ENCODE results near the gene SNX1. TPM values are rescaled to one million over a fixed set of nuclear protein-coding genes. Genes with fewer than 3 reads are reported as not detected.
"Not testable (repeated sequence)": the region's sequence is repeated elsewhere in the genome, so short reads cannot be mapped to it uniquely, and the experiment has no call there.

The SNX1 gene
- total and polyA plus RNA-seq, 2 donors (not counting 1 experiment from before 2014, with no cell fraction given): 87.9 to 152 TPM

- CTCF ChIA-PET: interaction anchor here (0.6 to 1.4 kb wide), 3 partner anchors 17 to 119 kb away, joined by 3 to 4 read pairs (median 3); no protein-coding TSS in a partner anchor
- H3K27me3 Mint-ChIP-seq: not testable (repeated sequence)
Observed at GRCh38 chr15:64053674-64054073, 42.1 kb upstream of the SNX1 start.

DNA sequence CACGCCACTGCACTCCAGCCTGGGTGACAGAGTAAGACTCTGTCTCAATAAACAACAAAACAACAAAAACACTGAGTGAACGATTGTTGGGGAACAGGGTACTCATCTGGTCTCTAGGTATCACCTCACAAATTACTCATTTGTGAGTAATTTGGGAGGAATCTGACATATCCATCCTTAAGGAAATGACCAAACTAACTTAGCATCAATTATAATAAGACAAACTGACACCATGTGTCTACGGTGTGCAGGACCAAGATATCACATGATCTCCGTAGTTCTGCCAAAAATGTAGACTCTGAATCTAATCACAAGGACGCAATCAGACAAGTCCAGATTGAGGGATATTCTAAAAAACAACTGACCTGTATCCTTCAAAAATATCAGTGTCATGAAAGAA is 37.5 kb upstream of the SNX1 start:
- TF ChIP-seq CTCF (IDR thresholded peaks at IDR 0.05) (no peak), EZH2 (IDR thresholded peaks at IDR 0.05; ENCODE audit: borderline replicate concordance, insufficient read depth, low read depth, low read length, poor library complexity, severe bottlenecking) (no peak)
- H3K9ac ChIP-seq (ENCODE audit: low read length): no peak overlapping the region
- H3K4me1 ChIP-seq (ENCODE audit: control insufficient read depth in 2 of 2, insufficient read depth in 2 of 2, low read length in 2 of 2): no peaks in the 10 kb centered on the region
- H2AFZ ChIP-seq (ENCODE audit: insufficient read depth, low read depth, low read length, poor library complexity, severe bottlenecking): no peak overlapping the region
- no peak overlapping the region for H3K4me3 ChIP-seq (ENCODE audit: control extremely low read depth in 1 of 5, extremely low read depth in 1 of 5, insufficient read depth in 1 of 5, low read depth in 2 of 5, low read length in 4 of 5)
- H3K27me3 Mint-ChIP-seq: no peaks in the 10 kb centered on the region
- no peak overlapping the region for H3K4me3 Mint-ChIP-seq
- no peaks in the 10 kb centered on the region for H3K27me3 ChIP-seq (replicated peaks in 1 of 4; ENCODE audit: control extremely low read depth in 1 of 4, control insufficient read depth in 3 of 4, insufficient read depth in 4 of 4, low read length in 3 of 4)
- H3K36me3 ChIP-seq (replicated peaks in 1 of 2; ENCODE audit: control extremely low read depth in 1 of 2, control insufficient read depth in 1 of 2, extremely low read depth in 1 of 2, insufficient read depth in 2 of 2, low read length in 1 of 2): no peaks in the 10 kb centered on the region
- H3K9me3 Mint-ChIP-seq (ENCODE audit: insufficient read depth): no peaks in the 10 kb centered on the region
- ChIA-PET CTCF (no interaction called here), POLR2A (no interaction called here)
- 83% methylated on average over 1 of the region's 5 CpGs for WGBS (ENCODE audit: insufficient coverage)
- H3K4me1 Mint-ChIP-seq: no peaks in the 10 kb centered on the region
- no peaks in the 10 kb centered on the region for H4K20me1 ChIP-seq (ENCODE audit: control insufficient read depth, insufficient read depth, low read length, poor library complexity, severe bottlenecking)
- H3K27ac ChIP-seq (ENCODE audit: low read length in 2 of 2): no peak overlapping the region
- H3K79me2 ChIP-seq (ENCODE audit: control insufficient read depth, insufficient read depth, low read length): no peaks in the 10 kb centered on the region
- intact Hi-C loops (cut with micrococcal nuclease): no loop called here
- DNase-seq (no peak), ATAC-seq (ENCODE audit: low read depth) (no peak)
- H3K27ac Mint-ChIP-seq: no peak overlapping the region
- peaks cover 0 to 8% (median 0%) of the 10 kb centered on the region in 3 donors for H3K9me3 ChIP-seq (ENCODE audit: control extremely low read depth in 1 of 3, control insufficient read depth in 2 of 3, insufficient read depth in 1 of 3, low read length in 2 of 3)
- H3K4me2 ChIP-seq (replicated peaks; ENCODE audit: low read depth, low read length, poor library complexity, severe bottlenecking): no peak overlapping the region

More at GRCh38 chr15:64053674-64054073, 42.1 kb upstream of the SNX1 start:
- DNase-seq; H3K4me3 ChIP-seq (ENCODE audit: control extremely low read depth in 1 of 5, extremely low read depth in 1 of 5, insufficient read depth in 1 of 5, low read depth in 2 of 5, low read length in 4 of 5); H3K27me3 ChIP-seq (replicated peaks in 1 of 4; ENCODE audit: control extremely low read depth in 1 of 4, control insufficient read depth in 3 of 4, insufficient read depth in 4 of 4, low read length in 3 of 4); H3K36me3 ChIP-seq (replicated peaks in 1 of 2; ENCODE audit: control extremely low read depth in 1 of 2, control insufficient read depth in 1 of 2, extremely low read depth in 1 of 2, insufficient read depth in 2 of 2, low read length in 1 of 2); H4K20me1 ChIP-seq (ENCODE audit: control insufficient read depth, insufficient read depth, low read length, poor library complexity, severe bottlenecking); H3K4me3 Mint-ChIP-seq; H3K27ac ChIP-seq (ENCODE audit: low read length in 2 of 2); POLR2A ChIA-PET; H2AFZ ChIP-seq (ENCODE audit: insufficient read depth, low read depth, low read length, poor library complexity, severe bottlenecking); H3K9ac ChIP-seq (ENCODE audit: low read length); H3K79me2 ChIP-seq (ENCODE audit: control insufficient read depth, insufficient read depth, low read length); H3K9me3 Mint-ChIP-seq (ENCODE audit: insufficient read depth); H3K9me3 ChIP-seq (ENCODE audit: control extremely low read depth in 1 of 3, control insufficient read depth in 2 of 3, insufficient read depth in 1 of 3, low read length in 2 of 3); H3K27ac Mint-ChIP-seq; H3K4me2 ChIP-seq (replicated peaks; ENCODE audit: low read depth, low read length, poor library complexity, severe bottlenecking); ATAC-seq (ENCODE audit: low read depth); intact Hi-C loops (cut with micrococcal nuclease): not testable (repeated sequence)
- H3K4me1 Mint-ChIP-seq: peaks cover 11% of the 10 kb centered on the region
- 85% methylated on average over 6 of the region's 12 CpGs for WGBS (ENCODE audit: insufficient coverage)
- peaks cover 14 to 22% of the 10 kb centered on the region in 2 donors for H3K4me1 ChIP-seq (ENCODE audit: control insufficient read depth in 2 of 2, insufficient read depth in 2 of 2, low read length in 2 of 2)

DNA sequence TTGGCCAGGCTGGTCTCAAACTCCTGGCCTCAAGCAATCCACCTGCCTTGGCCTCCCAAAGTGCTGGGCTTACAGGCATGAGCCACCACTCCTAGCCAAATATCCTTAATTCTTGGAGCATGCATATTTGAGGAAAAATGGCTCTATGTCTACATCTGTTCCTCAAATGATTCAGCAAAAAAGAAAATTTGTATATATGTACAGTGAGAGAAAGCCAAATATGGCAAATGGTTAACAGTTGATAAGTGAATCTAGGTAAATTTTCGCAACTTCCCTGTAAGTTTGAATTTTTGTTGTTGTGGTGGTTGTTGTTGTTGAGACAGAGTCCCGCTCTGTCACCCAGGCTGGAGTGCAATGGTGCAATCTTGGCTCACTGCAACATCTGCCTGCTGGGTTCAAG is 36.7 kb upstream of the SNX1 start:
- H3K9me3 Mint-ChIP-seq (ENCODE audit: insufficient read depth); H3K27me3 ChIP-seq (replicated peaks in 1 of 4; ENCODE audit: control extremely low read depth in 1 of 4, control insufficient read depth in 3 of 4, insufficient read depth in 4 of 4, low read length in 3 of 4); H3K9me3 ChIP-seq (ENCODE audit: control extremely low read depth in 1 of 3, control insufficient read depth in 2 of 3, insufficient read depth in 1 of 3, low read length in 2 of 3); H3K9ac ChIP-seq (ENCODE audit: low read length); H2AFZ ChIP-seq (ENCODE audit: insufficient read depth, low read depth, low read length, poor library complexity, severe bottlenecking); H3K27ac ChIP-seq (ENCODE audit: low read length in 2 of 2); H3K4me3 Mint-ChIP-seq; H3K4me1 Mint-ChIP-seq; H3K27me3 Mint-ChIP-seq; H3K4me2 ChIP-seq (replicated peaks; ENCODE audit: low read depth, low read length, poor library complexity, severe bottlenecking); DNase-seq; H3K4me3 ChIP-seq (ENCODE audit: control extremely low read depth in 1 of 5, extremely low read depth in 1 of 5, insufficient read depth in 1 of 5, low read depth in 2 of 5, low read length in 4 of 5); POLR2A ChIA-PET; CTCF ChIA-PET; H3K79me2 ChIP-seq (ENCODE audit: control insufficient read depth, insufficient read depth, low read length); H3K36me3 ChIP-seq (replicated peaks in 1 of 2; ENCODE audit: control extremely low read depth in 1 of 2, control insufficient read depth in 1 of 2, extremely low read depth in 1 of 2, insufficient read depth in 2 of 2, low read length in 1 of 2); intact Hi-C loops (cut with micrococcal nuclease); ATAC-seq (ENCODE audit: low read depth); H3K4me1 ChIP-seq (ENCODE audit: control insufficient read depth in 2 of 2, insufficient read depth in 2 of 2, low read length in 2 of 2); H4K20me1 ChIP-seq (ENCODE audit: control insufficient read depth, insufficient read depth, low read length, poor library complexity, severe bottlenecking); H3K27ac Mint-ChIP-seq: not testable (repeated sequence)
- WGBS (ENCODE audit: insufficient coverage): 100% methylated on average over 1 of the region's 2 CpGs
